Measurements from ENCODE around the gene CDC20. TPM values are rescaled to one million over a fixed set of nuclear protein-coding genes. Genes with fewer than 3 reads are reported as not detected.

Gene CDC20
- total and polyA plus RNA-seq, 2 of the 8 experiments (the other 6 are each of a cell fraction or from before 2014, with no cell fraction given): 214 to 221 TPM

GRCh38 chr1:43405219-43405875, 46.6 kb downstream of the CDC20 start:
- no peak for DNase-seq (ENCODE audit: low read depth in 1 of 2, low spot score in 2 of 2)
- H3K18ac ChIP-seq (ENCODE audit: extremely low read depth, low read length): no peak overlapping the region
- no peaks in the 10 kb centered on the region for H3K27me3 ChIP-seq (replicated peaks in 1 of 4; ENCODE audit: control insufficient read depth in 3 of 4, extremely low read depth in 1 of 4, insufficient read depth in 3 of 4, low read length in 3 of 4)
- ChIA-PET CTCF (ENCODE audit: partially characterized antibody) (interaction anchor here (1.1 to 3.0 kb wide), 2 partner anchors 9 kb away, joined by 6 to 9 read pairs; no protein-coding TSS in a partner anchor), POLR2A (ENCODE audit: partially characterized antibody) (interaction anchor here (0.9 to 1.8 kb wide), 2 partner anchors 10 to 15 kb away, joined by 3 to 6 read pairs; partner anchors contain the start of genes MED8 and SZT2)
- H3K79me2 ChIP-seq (ENCODE audit: control insufficient read depth in 1 of 2, insufficient read depth in 2 of 2, low read length in 2 of 2): no peaks in the 10 kb centered on the region
- no peak overlapping the region for H4K8ac ChIP-seq (ENCODE audit: extremely low read depth, insufficient read depth, low read length)
- H3K14ac ChIP-seq (ENCODE audit: insufficient read length): no peak overlapping the region
- H2BK15ac ChIP-seq (ENCODE audit: low read length): no peak overlapping the region
- no peak overlapping the region for H2BK20ac ChIP-seq (ENCODE audit: low read length)
- no peak overlapping the region for H3K4ac ChIP-seq (replicated peaks; ENCODE audit: insufficient read length, low read depth, low read length)
- no peak overlapping the region for H2BK120ac ChIP-seq (replicated peaks; ENCODE audit: low read depth, low read length)
- H3K4me1 ChIP-seq (replicated peaks in 1 of 4; ENCODE audit: control insufficient read depth in 3 of 4, insufficient read depth in 4 of 4, low read length in 3 of 4): no peaks in the 10 kb centered on the region
- H3K27ac ChIP-seq (ENCODE audit: low read depth, low read length): no peak overlapping the region
- 90% methylated on average over 6 of the region's 6 CpGs; no CpG with 5 or more reads in 1 of the 2 experiments for WGBS, 2 experiments (ENCODE audit: extremely low coverage in 1 of 2, insufficient coverage in 1 of 2, insufficient read length in 1 of 2, insufficient replicate concordance in 2 of 2, low coverage in 1 of 2, low lambda C conversion rate in 2 of 2, missing lambda C conversion rate in 1 of 2)
- no peak overlapping the region for H2AFZ ChIP-seq (ENCODE audit: low read length)
- H4K5ac ChIP-seq (ENCODE audit: insufficient read length, low read depth, low read length): no peak overlapping the region
- H3K23ac ChIP-seq (ENCODE audit: insufficient read length): no peak overlapping the region
- TF ChIP-seq EZH2 (IDR thresholded peaks at IDR 0.05; ENCODE audit: low read depth, low read length, severe bottlenecking) (no peak), CHD2 (IDR thresholded peaks at IDR 0.05; ENCODE audit: low read length) (no peak), SIX5 (IDR thresholded peaks at IDR 0.05; ENCODE audit: low read depth, low read length) (no peak), POU5F1 (IDR thresholded peaks at IDR 0.05; ENCODE audit: low read depth, low read length) (no peak), HDAC2 (IDR thresholded peaks at IDR 0.05; ENCODE audit: borderline replicate concordance in 1 of 2, low read depth in 2 of 2, low read length in 2 of 2) (no peak)
- no peak overlapping the region for H3K56ac ChIP-seq (replicated peaks; ENCODE audit: insufficient read length, low read depth, low read length)
- no peak overlapping the region for H2BK12ac ChIP-seq (ENCODE audit: low read depth, low read length)
- H3K9ac ChIP-seq (replicated peaks in 1 of 4; ENCODE audit: extremely low read depth in 1 of 4, low read depth in 3 of 4, low read length in 3 of 4): no peak overlapping the region
- H3K4me2 ChIP-seq (ENCODE audit: insufficient read depth in 1 of 2, low read depth in 2 of 2, low read length in 2 of 2): no peak overlapping the region
- no peaks in the 10 kb centered on the region for H3K23me2 ChIP-seq (ENCODE audit: low read depth, low read length)
- H4K91ac ChIP-seq (replicated peaks; ENCODE audit: insufficient read length, low read length): no peak overlapping the region
- H3K9me3 ChIP-seq (ENCODE audit: insufficient read depth in 2 of 2, low read depth in 1 of 2, low read length in 1 of 2): no peaks in the 10 kb centered on the region
- peaks cover 0 to 19% (median 4%) of the 10 kb centered on the region in 4 experiments; a peak in 4 of 8 replicates for H3K36me3 ChIP-seq (ENCODE audit: control insufficient read depth in 2 of 4, insufficient read depth in 4 of 4, low read length in 3 of 4)
- H4K20me1 ChIP-seq (replicated peaks in 1 of 2; ENCODE audit: control insufficient read depth in 1 of 2, insufficient read depth in 2 of 2, low read length in 2 of 2): no peaks in the 10 kb centered on the region
- H2AK5ac ChIP-seq (ENCODE audit: low read depth, low read length): no peak overlapping the region
- FAIRE-seq: no peak
- no peak overlapping the region for H3K4me3 ChIP-seq (ENCODE audit: extremely low read depth in 1 of 4, insufficient read depth in 2 of 4, low read depth in 3 of 4, low read length in 4 of 4)
- H3K79me1 ChIP-seq (ENCODE audit: low read depth, low read length): no peaks in the 10 kb centered on the region
- H2BK5ac ChIP-seq (ENCODE audit: low read depth, low read length): no peak overlapping the region

Measured in H1 (cell line).